OCI-M2 (cell line): ENCODE data around the gene ALPI.
A peak's percentile ranks its signal among the peaks of the same experiment; 100 is the strongest.
"Not testable (repeated sequence)": the region's sequence is repeated elsewhere in the genome, so short reads cannot be mapped to it uniquely, and the experiment has no call there.

Experiments
- DNase-seq: peaks from one replicate; lab custom pipeline; 2025; ENCODE audit not compliant: unreplicated experiment; lab: John Stamatoyannopoulos, UW

The ALPI gene

GRCh38 chr2:232420463-232421188, 35.3 kb upstream of the ALPI start:
- DNase-seq, result no peak

GRCh38 chr2:232421189-232421785, 34.7 kb upstream of the ALPI start:
- no peak for DNase-seq

GRCh38 chr2:232422051-232422450, 33.9 kb upstream of the ALPI start:
- no peak for DNase-seq

GRCh38 chr2:232422996-232423395, 33.0 kb upstream of the ALPI start:
- not testable (repeated sequence) for DNase-seq

- DNase-seq, result not testable (repeated sequence)
These were observed 32.5 kb upstream of the ALPI start for GRCh38 chr2:232423407-232423806.

- no peak for DNase-seq
These were observed 24.0 kb upstream of the ALPI start for GRCh38 chr2:232431705-232432590.

GRCh38 chr2:232432598-232433184, 23.3 kb upstream of the ALPI start:
- no peak for DNase-seq

GRCh38 chr2:232433622-232434021, 22.3 kb upstream of the ALPI start:
- DNase-seq, result not testable (repeated sequence)

- DNase-seq, result no peak
These were observed 21.9 kb upstream of the ALPI start for GRCh38 chr2:232434091-232434490.

- DNase-seq, result no peak
These were observed 21.2 kb upstream of the ALPI start for GRCh38 chr2:232434563-232435374.

- no peak for DNase-seq
These were observed 20.6 kb upstream of the ALPI start for GRCh38 chr2:232435375-232435648.

GRCh38 chr2:232435805-232436204, 20.1 kb upstream of the ALPI start:
- DNase-seq, result no peak

- no peak for DNase-seq
These were observed 19.4 kb upstream of the ALPI start for GRCh38 chr2:232436381-232437194.

- no peak for DNase-seq
These were observed 18.8 kb upstream of the ALPI start for GRCh38 chr2:232437195-232437571.

GRCh38 chr2:232438091-232438490, 17.9 kb upstream of the ALPI start:
- DNase-seq, result no peak

GRCh38 chr2:232438951-232439757, 16.8 kb upstream of the ALPI start:
- DNase-seq, result no peak

GRCh38 chr2:232439758-232440135, 16.2 kb upstream of the ALPI start:
- no peak for DNase-seq

GRCh38 chr2:232440220-232441018, 15.5 kb upstream of the ALPI start:
- peak; percentile 16 for DNase-seq
